Common myeloid progenitor, CD34-positive (primary cell): ENCODE measurements around the gene GALNT10.

Experiments used
- CTCF ChIA-PET: fragments of 350-600 bp; sonication (Branson Sonifier 250); formaldehyde crosslinking; loops from one replicate; lab custom pipeline; 2021; ENCODE audit warnings: antibody characterized with exemption; lab: Charles Lee
- POLR2A ChIA-PET: fragments of 350-600 bp; sonication (Branson Sonifier 250); formaldehyde crosslinking; loops from one replicate; lab custom pipeline; 2021; ENCODE audit warnings: antibody characterized with exemption; lab: Charles Lee
- DNase-seq, 3 donors: peaks; one replicate each; pipeline versions ENCODE4 v3.0.0 to v3.0.0-alpha.2; 2013
- H3K27ac ChIP-seq, 2 experiments: 1 replicate in 1 of 2; 2 replicates in 1 of 2; pipeline ENCODE4 v1.7.0; 2013; ENCODE audit warnings: inconsistent platforms in 2 of 2, low read length in 2 of 2, mild to moderate bottlenecking in 2 of 2, low read depth in 1 of 2, moderate library complexity in 1 of 2; ENCODE audit not compliant: severe bottlenecking in 2 of 2, insufficient read depth in 1 of 2, poor library complexity in 1 of 2
- H3K27me3 ChIP-seq, 5 experiments: replicated peaks in 2 of 5; 1 replicate in 3 of 5; 2 replicates in 2 of 5; pipeline versions ENCODE4 v1.6.1 to v1.7.0; 2013; ENCODE audit warnings: low read length in 4 of 5, mild to moderate bottlenecking in 2 of 5, moderate library complexity in 2 of 5, inconsistent platforms in 1 of 5; ENCODE audit not compliant: insufficient read depth in 5 of 5, control insufficient read depth in 4 of 5
- H3K36me3 ChIP-seq, 4 experiments: 1 replicate in 2 of 4; 2 replicates in 2 of 4; pipeline versions ENCODE4 v1.6.1 to v1.7.0; 2013; ENCODE audit warnings: low read length in 3 of 4, control low read depth in 1 of 4, mild to moderate bottlenecking in 1 of 4; ENCODE audit not compliant: control insufficient read depth in 4 of 4, insufficient read depth in 4 of 4
- H3K4me1 ChIP-seq, 4 experiments: 1 replicate in 3 of 4; 2 replicates in 1 of 4; pipeline versions ENCODE4 v1.6.1 to v1.7.1; 2013; ENCODE audit warnings: low read length in 3 of 4, mild to moderate bottlenecking in 3 of 4, control low read depth in 1 of 4, inconsistent platforms in 1 of 4, moderate library complexity in 1 of 4; ENCODE audit not compliant: control insufficient read depth in 4 of 4, insufficient read depth in 4 of 4; ENCODE audit errors: control extremely low read depth in 1 of 4
- H3K4me3 ChIP-seq, 7 experiments: 1 replicate in 4 of 7; 2 replicates in 3 of 7; pipeline versions ENCODE4 v1.5.1 to v1.7.0; 2013; ENCODE audit warnings: mild to moderate bottlenecking in 7 of 7, low read length in 6 of 7, moderate library complexity in 6 of 7, inconsistent platforms in 2 of 7, low read depth in 2 of 7, control low read depth in 1 of 7; ENCODE audit not compliant: insufficient read depth in 4 of 7, control insufficient read depth in 1 of 7; ENCODE audit errors: extremely low read depth in 1 of 7
- H3K9me3 ChIP-seq, 5 experiments: 1 replicate in 4 of 5; 2 replicates in 1 of 5; pipeline versions ENCODE4 v1.6.1 to v1.7.1; 2013; ENCODE audit warnings: low read length in 4 of 5, mild to moderate bottlenecking in 2 of 5, inconsistent platforms in 1 of 5, low read depth in 1 of 5, moderate library complexity in 1 of 5; ENCODE audit not compliant: control insufficient read depth in 4 of 5, insufficient read depth in 2 of 5; ENCODE audit errors: control extremely low read depth in 1 of 5
- WGBS: methylation state at CpG from one replicate; pipeline ENCODE4 v1.1.5; 2013; ENCODE audit not compliant: insufficient coverage; 5-methylcytosine and 5-hydroxymethylcytosine counted together

The GALNT10 gene

GRCh38 chr5:154466671-154467070 lies 276.1 kb downstream of the GALNT10 start:
- peaks cover 18 to 40% (median 23%) of the 10 kb centered on the region in 5 experiments for H3K27me3 ChIP-seq
- DNase-seq: no peak
- H3K9me3 ChIP-seq: no peaks in the 10 kb centered on the region
- 98% methylated on average over 5 of the region's 5 CpGs for WGBS
- ChIA-PET CTCF (interaction anchor here (0.6 to 10.0 kb wide), 21 partner anchors 10 to 399 kb away, joined by 3 to 117 read pairs (median 3); no protein-coding TSS in a partner anchor), POLR2A (no interaction called here)
- H3K4me3 ChIP-seq: no peak overlapping the region
- no peaks in the 10 kb centered on the region for H3K36me3 ChIP-seq
- H3K27ac ChIP-seq: no peak overlapping the region
- H3K4me1 ChIP-seq: peaks cover 0 to 4% (median 0%) of the 10 kb centered on the region in 4 experiments

GRCh38 chr5:154467655-154468354 lies 277.3 kb downstream of the GALNT10 start:
- H3K36me3 ChIP-seq: no peaks in the 10 kb centered on the region
- H3K4me3 ChIP-seq: no peak overlapping the region
- WGBS: 51% methylated on average over 17 of the region's 18 CpGs
- no peak overlapping the region for H3K27ac ChIP-seq
- peaks cover 26 to 51% (median 30%) of the 10 kb centered on the region in 5 experiments for H3K27me3 ChIP-seq
- ChIA-PET CTCF (interaction anchor here (0.7 to 10.0 kb wide), 26 partner anchors 9 to 492 kb away, joined by 3 to 117 read pairs (median 4); partner anchors contain the start of gene SAP30L), POLR2A (no interaction called here)
- peaks cover 0 to 4% (median 0%) of the 10 kb centered on the region in 4 experiments for H3K4me1 ChIP-seq
- peak; percentile 62 to 79 (median 71) for DNase-seq
- no peaks in the 10 kb centered on the region for H3K9me3 ChIP-seq

- no peak for DNase-seq
- no peaks in the 10 kb centered on the region for H3K9me3 ChIP-seq
- WGBS: 72% methylated on average over 2 of the region's 2 CpGs
- peaks cover 0 to 10% (median 5%) of the 10 kb centered on the region in 4 experiments for H3K4me1 ChIP-seq
- peaks cover 33 to 75% (median 46%) of the 10 kb centered on the region in 5 experiments for H3K27me3 ChIP-seq
- CTCF ChIA-PET: interaction anchor here (1.5 to 10.0 kb wide), 3 partner anchors 8 to 141 kb away, joined by 7 to 117 read pairs (median 51); no protein-coding TSS in a partner anchor
- no peak overlapping the region for H3K4me3 ChIP-seq
- POLR2A ChIA-PET: no interaction called here
- H3K36me3 ChIP-seq: no peaks in the 10 kb centered on the region
- no peak overlapping the region for H3K27ac ChIP-seq
Observed at GRCh38 chr5:154470137-154470536, 279.6 kb downstream of the GALNT10 start.
